SK-N-SH (cell line): ENCODE measurements around the gene MPST. TPM values are rescaled to one million over a fixed set of nuclear protein-coding genes. Genes with fewer than 3 reads are reported as not detected.

Experiments used
- CTCF ChIA-PET: fragments of 300-600, 350-600 bp; formaldehyde crosslinking; extraction: SDS; loops from one replicate; lab custom pipeline; 2021; lab: Yijun Ruan, JAX
- POLR2A ChIA-PET: fragments of 350-600 bp; sonication (Branson Sonifier 250); formaldehyde crosslinking; extraction: SDS; loops from one replicate; lab custom pipeline; 2020; ENCODE audit warnings: antibody characterized with exemption, inconsistent platforms; lab: Yijun Ruan, JAX
- DNase-seq: peaks from one replicate; pipeline ENCODE4 v3.0.0; 2012
- H2AFZ ChIP-seq: fragments of 200-600 bp; sonication (generic); 2 replicates; pipeline ENCODE4 v1.8.1; 2016; ENCODE audit warnings: antibody characterized with exemption, mild to moderate bottlenecking, low read depth
- H3F3A ChIP-seq: fragments of 200-600 bp; sonication (generic); replicated peaks from 2 replicates; pipeline ENCODE3; 2016; ENCODE audit warnings: antibody characterized with exemption, mild to moderate bottlenecking; ENCODE audit not compliant: insufficient read depth
- H3K27ac ChIP-seq, 2 experiments: fragments of 200-500 bp in 1 of 2; fragments of 200-600 bp in 1 of 2; sonication (Bioruptor generic) in 1 of 2; sonication (generic), shearing (Covaris generic) in 1 of 2; 2 replicates each; pipeline versions ENCODE4 v1.5.1 to v1.6.1; 2014 to 2016; ENCODE audit warnings: low read depth in 2 of 2, inconsistent platforms in 1 of 2, low read length in 1 of 2, mild to moderate bottlenecking in 1 of 2, mixed read lengths in 1 of 2
- H3K27me3 ChIP-seq: fragments of 200-600 bp; sonication (generic), shearing (Covaris generic); 2 replicates; pipeline ENCODE4 v1.6.1; 2016; ENCODE audit warnings: mixed run types; ENCODE audit not compliant: insufficient read depth
- H3K36me3 ChIP-seq, 2 experiments: fragments of 200-500 bp in 1 of 2; fragments of 200-600 bp in 1 of 2; sonication (Bioruptor generic) in 1 of 2; sonication (generic) in 1 of 2; replicated peaks in 1 of 2; 2 replicates each; pipeline versions ENCODE3 to v1.5.1; 2014 to 2016; ENCODE audit warnings: low read length in 1 of 2, mild to moderate bottlenecking in 1 of 2; ENCODE audit not compliant: insufficient read depth in 2 of 2, control insufficient read depth in 1 of 2
- H3K4me1 ChIP-seq, 2 experiments: fragments of 200-500 bp in 1 of 2; fragments of 200-600 bp in 1 of 2; sonication (Bioruptor generic) in 1 of 2; sonication (generic), shearing (Covaris generic) in 1 of 2; 2 replicates each; pipeline versions ENCODE4 v1.5.1 to v1.6.1; 2014 to 2016; ENCODE audit warnings: low read depth in 1 of 2, low read length in 1 of 2, mixed run types in 1 of 2; ENCODE audit not compliant: insufficient read depth in 2 of 2, control insufficient read depth in 1 of 2
- H3K4me2 ChIP-seq: fragments of 200-600 bp; sonication (generic), shearing (Covaris generic); 2 replicates; pipeline ENCODE4 v1.6.1; 2017; ENCODE audit warnings: mixed run types
- H3K4me3 ChIP-seq, 2 experiments: fragments of 200-500 bp in 1 of 2; fragments of 200-600 bp in 1 of 2; sonication (Bioruptor generic) in 1 of 2; sonication (generic), shearing (Covaris generic) in 1 of 2; 2 replicates each; pipeline versions ENCODE4 v1.5.1 to v1.8.1; 2014 to 2016; ENCODE audit warnings: low read depth in 2 of 2, inconsistent platforms in 1 of 2, low read length in 1 of 2, mild to moderate bottlenecking in 1 of 2, mixed read lengths in 1 of 2, moderate library complexity in 1 of 2
- H3K79me2 ChIP-seq: fragments of 200-600 bp; sonication (generic); 2 replicates; pipeline ENCODE4 v1.8.1; 2017; ENCODE audit warnings: mild to moderate bottlenecking; ENCODE audit not compliant: insufficient read depth
- H3K9ac ChIP-seq: fragments of 200-600 bp; sonication (generic); 2 replicates; pipeline ENCODE4 v1.6.1; 2017; ENCODE audit warnings: mixed run types
- H3K9me2 ChIP-seq: fragments of 200-600 bp; sonication (generic); 2 replicates; pipeline ENCODE4 v1.6.1; 2017; ENCODE audit warnings: mixed run types
- H3K9me3 ChIP-seq: fragments of 200-600 bp; sonication (generic); 2 replicates; pipeline ENCODE4 v1.6.1; 2017; ENCODE audit warnings: mixed run types, mild to moderate bottlenecking, moderate library complexity
- H4K20me1 ChIP-seq: fragments of 200-600 bp; sonication (generic); 2 replicates; pipeline ENCODE4 v1.6.1; 2017; ENCODE audit warnings: mild to moderate bottlenecking, mixed run types; ENCODE audit not compliant: insufficient read depth
- CTCF ChIP-seq: fragments of 200-600 bp; sonication (generic); IDR thresholded peaks from 2 replicates; pipeline ENCODE4 v1.6.1; 2017; ENCODE audit warnings: antibody characterized with exemption, mild to moderate bottlenecking, moderate library complexity
- ELF1 ChIP-seq: IDR thresholded peaks from 2 replicates; pipeline ENCODE4 v1.4.0; 2012
- EZH2phosphoT487 ChIP-seq: fragments of 200-600 bp; sonication (generic); IDR thresholded peaks from 2 replicates; pipeline ENCODE4 v1.6.1; 2017; ENCODE audit warnings: low read depth, mixed run types, mild to moderate bottlenecking, antibody characterized with exemption, moderate library complexity, borderline replicate concordance
- FOSL2 ChIP-seq: IDR thresholded peaks from 2 replicates; pipeline ENCODE4 v1.4.0; 2012; ENCODE audit warnings: low read depth, mild to moderate bottlenecking, moderate library complexity, borderline replicate concordance
- FOXJ3 ChIP-seq: sonication (generic); formaldehyde crosslinking; IDR thresholded peaks from 2 replicates; pipeline ENCODE4 v1.5.1; 2020; ENCODE audit warnings: mild to moderate bottlenecking, missing genetic modification reagents
- FOXM1 ChIP-seq: IDR thresholded peaks from 2 replicates; pipeline ENCODE4 v1.4.0; 2012; ENCODE audit warnings: low read depth, mild to moderate bottlenecking
- IRF3 ChIP-seq: fragments of 150-350 bp; IDR thresholded peaks from 2 replicates; pipeline ENCODE4 v1.6.1; 2016; ENCODE audit warnings: mild to moderate bottlenecking, low read depth, low read length
- JUND ChIP-seq: IDR thresholded peaks from 2 replicates; pipeline ENCODE4 v1.4.0; 2012
- MEF2A ChIP-seq: IDR thresholded peaks from 2 replicates; pipeline ENCODE4 v1.4.0; 2012; ENCODE audit warnings: low read depth, borderline replicate concordance
- REST ChIP-seq: IDR thresholded peaks from 2 replicates; pipeline ENCODE4 v1.6.1; 2012; ENCODE audit warnings: mild to moderate bottlenecking, low read depth, low read length, moderate library complexity
- RXRA ChIP-seq: IDR thresholded peaks from 2 replicates; pipeline ENCODE4 v1.4.0; 2012; ENCODE audit warnings: low read depth, mild to moderate bottlenecking, borderline replicate concordance
- SMC3 ChIP-seq: IDR thresholded peaks from 2 replicates; pipeline ENCODE4 v1.6.1; 2012; ENCODE audit warnings: low read depth, low read length, improper control_type of control experiment
- TEAD4 ChIP-seq: IDR thresholded peaks from 2 replicates; pipeline ENCODE4 v1.4.0; 2012; ENCODE audit warnings: mild to moderate bottlenecking, borderline replicate concordance; ENCODE audit not compliant: insufficient read depth
- USF1 ChIP-seq: IDR thresholded peaks from 2 replicates; pipeline ENCODE4 v1.4.0; 2012; ENCODE audit warnings: low read depth, borderline replicate concordance
- ZBTB33 ChIP-seq: IDR thresholded peaks from 2 replicates; pipeline ENCODE4 v1.4.0; 2012; ENCODE audit warnings: low read depth, borderline replicate concordance
- WGBS: methylation state at CpG from one replicate; pipeline ENCODE4 v1.1.6; 2017; ENCODE audit warnings: low lambda C conversion rate; 5-methylcytosine and 5-hydroxymethylcytosine counted together
- polyA plus RNA-seq, 3 experiments: library from polyadenylated mRNA; depleted of rRNA; stranded (reverse); fragments of >200 nt; gene quantifications; 2 replicates each; pipeline ENCODE4 v1.2.3, GENCODE V29; 2012

Gene MPST
- polyA plus RNA-seq, 1 of the 3 experiments (the other 2 are of a cell fraction), result 60.4 TPM

- Histone ChIP-seq H3F3A (no peaks in the 10 kb centered on the region), H3K27me3 (no peaks in the 10 kb centered on the region), H3K27ac (no peak overlapping the region), H3K36me3 (peaks cover 3 to 7% of the 10 kb centered on the region in 2 experiments), H2AFZ (no peak overlapping the region), H3K9ac (no peak overlapping the region), H3K4me1 (peaks cover 9 to 20% of the 10 kb centered on the region in 2 experiments; a peak in 1 of 4 replicates), H3K4me3 (no peak overlapping the region), H4K20me1 (no peaks in the 10 kb centered on the region), H3K9me2 (no peaks in the 10 kb centered on the region), H3K4me2 (no peak overlapping the region), H3K9me3 (no peaks in the 10 kb centered on the region), H3K79me2 (peaks cover 22% of the 10 kb centered on the region)
- TF ChIP-seq ZBTB33 (no peak), USF1 (no peak), JUND (no peak), RXRA (no peak), EZH2phosphoT487 (no peak), FOXM1 (no peak), FOSL2 (no peak), IRF3 (no peak), REST (no peak), FOXJ3 (CRISPR knock-in tag) (no peak), TEAD4 (no peak), ELF1 (no peak), SMC3 (no peak), CTCF (no peak), MEF2A (no peak)
- POLR2A ChIA-PET, result no interaction called here
- DNase-seq, result no peak
- CTCF ChIA-PET, result interaction anchor here (1.2 to 1.5 kb wide), 3 partner anchors 8 to 10 kb away, joined by 3 to 6 read pairs (median 6); no protein-coding TSS in a partner anchor
- WGBS, result 95% methylated on average over 12 of the region's 14 CpGs
Observed at GRCh38 chr22:37016134-37016910, 3.2 kb upstream of the MPST start.
